Loucy (cell line): ENCODE results near the gene FGF12.

Experiments
- H2AFZ ChIP-seq: fragments of 200-600 bp; sonication (generic); 2 replicates; pipeline ENCODE4 v1.6.0; 2016; ENCODE audit warnings: antibody characterized with exemption, mild to moderate bottlenecking, low read length, moderate library complexity
- H3F3A ChIP-seq: fragments of 200-600 bp; 2 replicates; pipeline ENCODE4 v1.6.0; 2016; ENCODE audit warnings: antibody characterized with exemption, low read depth, mild to moderate bottlenecking
- H3K27me3 ChIP-seq: fragments of 200-600 bp; sonication (generic); 2 replicates; pipeline ENCODE4 v1.6.1; 2014; ENCODE audit warnings: low read length, mild to moderate bottlenecking; ENCODE audit not compliant: insufficient read depth, poor library complexity, severe bottlenecking
- H3K36me3 ChIP-seq: fragments of 200-600 bp; sonication (generic); 2 replicates; pipeline ENCODE4 v1.6.1; 2016; ENCODE audit warnings: low read length; ENCODE audit not compliant: insufficient read depth
- H3K4me1 ChIP-seq: fragments of 200-600 bp; sonication (generic); 2 replicates; pipeline ENCODE4 v1.5.1; 2014; ENCODE audit warnings: low read length, mild to moderate bottlenecking; ENCODE audit not compliant: insufficient read depth, poor library complexity, severe bottlenecking
- H3K4me2 ChIP-seq: fragments of 200-600 bp; sonication (generic); 2 replicates; pipeline ENCODE4 v1.6.0; 2014; ENCODE audit warnings: antibody characterized with exemption, low read length, low read depth, mild to moderate bottlenecking; ENCODE audit not compliant: poor library complexity, severe bottlenecking
- H3K4me3 ChIP-seq: fragments of 200-600 bp; sonication (generic); 2 replicates; pipeline ENCODE4 v1.5.1; 2014; ENCODE audit warnings: low read length, mild to moderate bottlenecking, mixed read lengths; ENCODE audit not compliant: poor library complexity, severe bottlenecking
- H3K79me2 ChIP-seq: fragments of 200-600 bp; sonication (generic); 2 replicates; pipeline ENCODE4 v1.6.1; 2014; ENCODE audit warnings: low read length; ENCODE audit not compliant: insufficient read depth
- H3K9ac ChIP-seq: fragments of 200-600 bp; sonication (generic); 2 replicates; pipeline ENCODE4 v1.6.0; 2014; ENCODE audit warnings: mild to moderate bottlenecking, low read depth, low read length, moderate library complexity; ENCODE audit not compliant: poor library complexity, severe bottlenecking
- H3K9me2 ChIP-seq: fragments of 200-600 bp; sonication (generic); replicated peaks from 2 replicates; pipeline ENCODE4 v1.6.1; 2016; ENCODE audit warnings: low read depth, low read length, mixed read lengths
- H3K9me3 ChIP-seq: fragments of 200-600 bp; sonication (generic); 2 replicates; pipeline ENCODE4 v1.6.1; 2014; ENCODE audit warnings: mild to moderate bottlenecking, antibody characterized with exemption, low read length, low read depth; ENCODE audit not compliant: insufficient read depth
- H4K20me1 ChIP-seq: fragments of 200-600 bp; sonication (generic); 2 replicates; pipeline ENCODE4 v1.6.0; 2014; ENCODE audit warnings: antibody characterized with exemption, low read length, mild to moderate bottlenecking; ENCODE audit not compliant: insufficient read depth, poor library complexity, severe bottlenecking
- EZH2phosphoT487 ChIP-seq: fragments of 200-600 bp; IDR thresholded peaks from 2 replicates; pipeline ENCODE4 v1.6.1; 2018; ENCODE audit warnings: antibody characterized with exemption, mild to moderate bottlenecking, moderate library complexity, borderline replicate concordance
- TF ChIP-seq, protein P1 (sequence below): fragments of 200-600 bp; sonication (generic); conservative IDR thresholded peaks from 2 replicates; pipeline ENCODE4 v1.5.1; 2014; ENCODE audit warnings: mild to moderate bottlenecking, antibody characterized with exemption, low read length

The FGF12 gene

DNA sequence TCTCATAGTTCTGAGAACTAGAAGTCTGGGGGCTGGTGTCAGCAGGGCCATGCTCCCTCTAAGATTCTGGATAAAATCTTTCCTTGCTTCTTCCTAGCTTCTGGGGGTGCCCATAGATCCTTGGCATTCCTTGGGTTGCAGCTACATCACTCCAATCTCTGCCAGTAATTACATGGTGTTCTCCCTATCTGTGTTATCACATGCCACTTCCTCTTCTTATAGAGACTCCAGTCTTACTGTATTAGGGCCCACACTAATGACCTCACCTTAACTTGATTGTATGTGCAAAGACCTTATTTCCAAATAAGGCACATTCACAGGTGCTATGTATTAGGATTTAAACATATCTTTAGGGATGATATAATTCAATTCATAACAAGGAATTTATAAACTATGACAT lies 618.5 kb downstream of the FGF12 start:
- Histone ChIP-seq H3K4me3 (no peak overlapping the region), H3K79me2 (no peaks in the 10 kb centered on the region), H3K9me2 (no peaks in the 10 kb centered on the region), H3K27me3 (no peaks in the 10 kb centered on the region), H3K4me2 (no peak overlapping the region), H4K20me1 (no peaks in the 10 kb centered on the region), H2AFZ (no peak overlapping the region), H3K36me3 (no peaks in the 10 kb centered on the region), H3K4me1 (no peaks in the 10 kb centered on the region), H3K9me3 (no peaks in the 10 kb centered on the region), H3K9ac (no peak overlapping the region), H3F3A (no peaks in the 10 kb centered on the region)
- TF ChIP-seq, protein P1, sequence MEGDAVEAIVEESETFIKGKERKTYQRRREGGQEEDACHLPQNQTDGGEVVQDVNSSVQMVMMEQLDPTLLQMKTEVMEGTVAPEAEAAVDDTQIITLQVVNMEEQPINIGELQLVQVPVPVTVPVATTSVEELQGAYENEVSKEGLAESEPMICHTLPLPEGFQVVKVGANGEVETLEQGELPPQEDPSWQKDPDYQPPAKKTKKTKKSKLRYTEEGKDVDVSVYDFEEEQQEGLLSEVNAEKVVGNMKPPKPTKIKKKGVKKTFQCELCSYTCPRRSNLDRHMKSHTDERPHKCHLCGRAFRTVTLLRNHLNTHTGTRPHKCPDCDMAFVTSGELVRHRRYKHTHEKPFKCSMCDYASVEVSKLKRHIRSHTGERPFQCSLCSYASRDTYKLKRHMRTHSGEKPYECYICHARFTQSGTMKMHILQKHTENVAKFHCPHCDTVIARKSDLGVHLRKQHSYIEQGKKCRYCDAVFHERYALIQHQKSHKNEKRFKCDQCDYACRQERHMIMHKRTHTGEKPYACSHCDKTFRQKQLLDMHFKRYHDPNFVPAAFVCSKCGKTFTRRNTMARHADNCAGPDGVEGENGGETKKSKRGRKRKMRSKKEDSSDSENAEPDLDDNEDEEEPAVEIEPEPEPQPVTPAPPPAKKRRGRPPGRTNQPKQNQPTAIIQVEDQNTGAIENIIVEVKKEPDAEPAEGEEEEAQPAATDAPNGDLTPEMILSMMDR = no peak
- no peak for TF ChIP-seq EZH2phosphoT487

DNA sequence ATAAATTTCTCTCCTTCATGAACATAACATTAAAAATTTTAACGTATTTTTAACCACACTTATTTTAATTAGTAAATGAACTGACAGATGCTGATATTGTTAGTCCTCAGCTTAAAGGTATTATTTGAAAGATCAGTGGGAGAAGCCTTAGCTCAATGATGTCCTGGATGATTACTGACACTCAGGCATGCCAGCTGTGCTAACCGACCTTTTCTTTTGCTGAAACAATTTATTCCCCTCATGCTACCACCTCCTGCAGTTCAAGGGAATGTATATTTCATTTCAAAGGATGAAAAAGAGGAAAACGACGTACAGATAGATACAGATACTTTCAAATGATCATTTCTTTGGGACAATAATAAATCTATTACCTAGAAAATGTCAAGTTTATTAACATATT lies 620.8 kb downstream of the FGF12 start:
- Histone ChIP-seq H3K9ac (no peak overlapping the region), H3K4me2 (no peak overlapping the region), H3F3A (no peaks in the 10 kb centered on the region), H2AFZ (no peak overlapping the region), H3K4me3 (no peak overlapping the region), H3K36me3 (no peaks in the 10 kb centered on the region), H3K9me3 (no peaks in the 10 kb centered on the region), H3K4me1 (no peaks in the 10 kb centered on the region), H3K27me3 (no peaks in the 10 kb centered on the region), H3K9me2 (no peaks in the 10 kb centered on the region), H3K79me2 (no peaks in the 10 kb centered on the region), H4K20me1 (no peaks in the 10 kb centered on the region)
- TF ChIP-seq, protein P1 = no peak
- no peak for TF ChIP-seq EZH2phosphoT487

DNA sequence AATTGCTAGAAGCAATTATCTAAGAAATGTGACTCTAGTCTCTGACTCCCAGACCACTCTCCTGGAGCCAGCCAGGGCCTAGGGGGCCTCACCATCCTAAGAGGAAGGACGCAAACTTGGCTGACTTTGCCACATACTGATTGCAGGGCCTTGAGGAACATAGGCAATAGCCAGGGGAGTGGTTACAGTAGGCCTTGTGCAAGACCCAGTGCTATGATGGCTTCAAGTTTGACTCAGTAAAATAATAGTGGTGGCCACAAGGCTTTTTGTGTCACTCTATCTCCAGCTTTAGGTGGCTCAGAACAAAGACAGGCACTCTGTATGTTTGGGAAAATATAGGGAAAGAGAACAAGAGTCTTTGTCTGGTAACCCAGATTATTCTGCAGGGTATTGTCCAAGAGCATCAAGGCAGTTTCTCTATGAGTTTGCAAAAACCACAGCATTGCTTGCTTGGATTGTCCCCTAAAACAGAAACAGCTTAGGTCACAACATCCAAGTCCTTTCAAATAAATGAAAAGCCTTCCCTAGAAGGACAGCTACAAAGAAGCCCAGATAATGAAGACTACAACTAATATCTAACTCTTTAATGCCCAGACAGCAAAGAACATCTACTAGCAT lies 634.8 kb downstream of the FGF12 start:
- Histone ChIP-seq H3K9me2 (no peaks in the 10 kb centered on the region), H3K36me3 (no peaks in the 10 kb centered on the region), H3K9ac (no peak overlapping the region), H3K9me3 (no peaks in the 10 kb centered on the region; the same call in 1 of the 2 replicates), H2AFZ (no peak overlapping the region), H3F3A (no peaks in the 10 kb centered on the region), H3K27me3 (no peaks in the 10 kb centered on the region), H3K4me3 (no peak overlapping the region), H3K4me1 (no peaks in the 10 kb centered on the region), H3K79me2 (no peaks in the 10 kb centered on the region), H4K20me1 (no peaks in the 10 kb centered on the region), H3K4me2 (no peak overlapping the region)
- TF ChIP-seq, protein P1 = no peak
- no peak for TF ChIP-seq EZH2phosphoT487
